Right cardiac atrium (tissue), 5 donors: Measurements from ENCODE around the gene SLAMF1. TPM values are rescaled to one million over a fixed set of nuclear protein-coding genes. Genes with fewer than 3 reads are reported as not detected.
"Not testable (repeated sequence)": the region's sequence is repeated elsewhere in the genome, so short reads cannot be mapped to it uniquely, and the experiment has no call there.

Source experiments
- ATAC-seq, 2 donors: fragments of 200-7000 bp; cut with Tn5 transposase; one replicate each; pipeline versions ENCODE4 v1.8.0 to v1.9.1; 2020; ENCODE audit warnings: moderate library complexity in 2 of 2, mild to moderate bottlenecking in 1 of 2
- DNase-seq, 3 donors: peaks; one replicate each; pipeline ENCODE4 v3.0.0-alpha.2; 2020
- H3K27ac ChIP-seq: one replicate; pipeline ENCODE4 v1.5.1; 2013; ENCODE audit warnings: mild to moderate bottlenecking, low read length, control low read depth, moderate library complexity
- H3K27me3 ChIP-seq: one replicate; pipeline ENCODE4 v1.6.1; 2013; ENCODE audit not compliant: control insufficient read depth, insufficient read depth
- H3K4me1 ChIP-seq: one replicate; pipeline ENCODE4 v1.6.1; 2013; ENCODE audit warnings: low read length; ENCODE audit not compliant: control insufficient read depth, insufficient read depth
- H3K4me3 ChIP-seq: one replicate; pipeline ENCODE4 v1.5.1; 2013; ENCODE audit warnings: low read length, control low read depth
- H3K9me3 ChIP-seq: one replicate; pipeline ENCODE4 v1.6.1; 2013; ENCODE audit warnings: low read length; ENCODE audit not compliant: control insufficient read depth
- WGBS: extraction: QIAGEN DNeasy Blood & Tissue Kit; methylation state at CpG from one replicate; pipeline ENCODE4 v1.1.7; 2013; 5-methylcytosine and 5-hydroxymethylcytosine counted together
- intact Hi-C, 4 donors: fragments of 100-400 bp; cut with DNase I; formaldehyde crosslinking; loops; one replicate each; pipeline versions ENCODE4 v1.11.0 to v1.14.0; 2022 to 2023
- polyA plus RNA-seq: library from polyadenylated mRNA; stranded (reverse); fragments of 200-250 nt; gene quantifications from one replicate; pipeline ENCODE4 v1.2.3, GENCODE V29; 2013
- total RNA-seq, 4 donors: library from RNA; stranded (reverse); fragmentation: NEBNext Ultra II Directional; extraction: Animal tissue kit (Norgen Biotek cat#: 25700); gene quantifications; one replicate each; pipeline ENCODE4 v1.2.1, GENCODE V29; 2021
- donor health status: healthy with polysubstance abuse.
- donor health status: DM: no; HTN: yes; CAD: no.
- donor health status: DM: no; HTN: no; CAD: no.
- donor health status: DM: no; HTN: yes; CAD: no; lungs with severe emphysema.
- donor health status: DM: yes; HTN: yes; CAD: no.

The SLAMF1 gene
- total and polyA plus RNA-seq, 5 donors, result 0.18 to 0.46 (median 0.31) TPM

- Histone ChIP-seq H3K27ac (no peak overlapping the region), H3K4me1 (no peaks in the 10 kb centered on the region), H3K9me3 (no peaks in the 10 kb centered on the region), H3K4me3 (no peak overlapping the region), H3K27me3 (no peaks in the 10 kb centered on the region)
- ATAC-seq (peak in 1 of 2 donors; percentile 19), DNase-seq (no peak)
- 96% methylated on average over 1 of the region's 1 CpG for WGBS
- intact Hi-C loops, result loop anchor here in 3 of 4 donors (2.0 kb wide), 2 partner anchors 177 to 179 kb away; no protein-coding TSS in a partner anchor
These were observed 39.2 kb downstream of the SLAMF1 start for GRCh38 chr1:160607672-160608032.

- Histone ChIP-seq H3K9me3 (no peaks in the 10 kb centered on the region), H3K27ac (no peak overlapping the region), H3K27me3 (no peaks in the 10 kb centered on the region), H3K4me3 (no peak overlapping the region), H3K4me1 (no peaks in the 10 kb centered on the region)
- intact Hi-C loops, result loop anchor here in 2 of 4 donors (2.0 kb wide), 1 partner anchor 178 kb away; no protein-coding TSS in a partner anchor
- WGBS, result 36% methylated on average over 3 of the region's 3 CpGs
- ATAC-seq, result peak; percentile 83 to 93
- DNase-seq, result no peak
These were observed 39.7 kb downstream of the SLAMF1 start for GRCh38 chr1:160607011-160607671.

- Histone ChIP-seq H3K27me3 (no peaks in the 10 kb centered on the region), H3K4me1 (no peaks in the 10 kb centered on the region), H3K4me3 (no peak overlapping the region), H3K9me3 (no peaks in the 10 kb centered on the region), H3K27ac (no peak overlapping the region)
- ATAC-seq, result no peak
- DNase-seq, result no peak
- 69% methylated on average over 1 of the region's 1 CpG for WGBS
- intact Hi-C loops, result loop anchor here in 2 of 4 donors (2.0 kb wide), 1 partner anchor 178 kb away; no protein-coding TSS in a partner anchor
These were observed 40.2 kb downstream of the SLAMF1 start for GRCh38 chr1:160606611-160607010.

GRCh38 chr1:160605792-160606479 is 40.9 kb downstream of the SLAMF1 start:
- no peak overlapping the region for H3K4me3 ChIP-seq
- H3K4me1 ChIP-seq, result no peaks in the 10 kb centered on the region
- intact Hi-C loops, result loop anchor here in 2 of 4 donors (2.0 kb wide), 1 partner anchor 177 kb away; no protein-coding TSS in a partner anchor
- 75% methylated on average over 4 of the region's 4 CpGs for WGBS
- no peak overlapping the region for H3K27ac ChIP-seq
- no peaks in the 10 kb centered on the region for H3K9me3 ChIP-seq
- DNase-seq, result no peak
- no peaks in the 10 kb centered on the region for H3K27me3 ChIP-seq
- no peak for ATAC-seq

- ATAC-seq, result no peak
- DNase-seq, result no peak
- WGBS, result 81% methylated on average over 2 of the region's 2 CpGs
- intact Hi-C loops, result no loop called here
- Histone ChIP-seq H3K4me3 (no peak overlapping the region), H3K27ac (no peak overlapping the region), H3K9me3 (no peaks in the 10 kb centered on the region), H3K4me1 (no peaks in the 10 kb centered on the region), H3K27me3 (no peaks in the 10 kb centered on the region)
These were observed 41.6 kb downstream of the SLAMF1 start for GRCh38 chr1:160605205-160605604.

- Histone ChIP-seq H3K27me3 (no peaks in the 10 kb centered on the region), H3K9me3 (no peaks in the 10 kb centered on the region), H3K4me3 (no peak overlapping the region), H3K4me1 (no peaks in the 10 kb centered on the region), H3K27ac (no peak overlapping the region)
- WGBS, result 79% methylated on average over 2 of the region's 2 CpGs
- intact Hi-C loops, result no loop called here
- DNase-seq, result no peak
- ATAC-seq, result no peak
These were observed 49.1 kb downstream of the SLAMF1 start for GRCh38 chr1:160597705-160598104.

GRCh38 chr1:160597051-160597450 is 49.8 kb downstream of the SLAMF1 start:
- DNase-seq, result no peak
- no peak for ATAC-seq
- 88% methylated on average over 1 of the region's 1 CpG for WGBS
- Histone ChIP-seq H3K4me3 (no peak overlapping the region), H3K4me1 (no peaks in the 10 kb centered on the region), H3K9me3 (no peaks in the 10 kb centered on the region), H3K27ac (no peak overlapping the region), H3K27me3 (no peaks in the 10 kb centered on the region)
- intact Hi-C loops, result no loop called here

- H3K4me3 ChIP-seq, result no peak overlapping the region
- H3K27me3 ChIP-seq, result peaks cover 3% of the 10 kb centered on the region
- DNase-seq, result no peak
- no peak overlapping the region for H3K27ac ChIP-seq
- intact Hi-C loops, result no loop called here
- no peaks in the 10 kb centered on the region for H3K4me1 ChIP-seq
- ATAC-seq, result no peak
- 87% methylated on average over 1 of the region's 1 CpG for WGBS
- H3K9me3 ChIP-seq, result no peaks in the 10 kb centered on the region
These were observed 56.4 kb downstream of the SLAMF1 start for GRCh38 chr1:160590488-160590887.

GRCh38 chr1:160588468-160588867 is 58.4 kb downstream of the SLAMF1 start:
- Histone ChIP-seq H3K27me3 (peaks cover 3% of the 10 kb centered on the region), H3K4me1 (no peaks in the 10 kb centered on the region), H3K9me3 (no peaks in the 10 kb centered on the region), H3K27ac (no peak overlapping the region), H3K4me3 (no peak overlapping the region)
- ATAC-seq (no peak), DNase-seq (no peak)
- 78% methylated on average over 6 of the region's 6 CpGs for WGBS
- intact Hi-C loops, result no loop called here

- DNase-seq (no peak), ATAC-seq (no peak)
- no peaks in the 10 kb centered on the region for H3K9me3 ChIP-seq
- intact Hi-C loops, result no loop called here
- 71% methylated on average over 1 of the region's 1 CpG for WGBS
- no peaks in the 10 kb centered on the region for H3K27me3 ChIP-seq
- H3K4me3 ChIP-seq, result no peak overlapping the region
- no peak overlapping the region for H3K27ac ChIP-seq
- H3K4me1 ChIP-seq, result no peaks in the 10 kb centered on the region
These were observed 62.1 kb downstream of the SLAMF1 start for GRCh38 chr1:160584784-160585183.

GRCh38 chr1:160582976-160583375 is 63.9 kb downstream of the SLAMF1 start:
- DNase-seq, H3K9me3 ChIP-seq, H3K4me3 ChIP-seq, H3K27me3 ChIP-seq, intact Hi-C loops, ATAC-seq, H3K4me1 ChIP-seq, H3K27ac ChIP-seq: not testable (repeated sequence)
- WGBS, result 81% methylated on average over 2 of the region's 2 CpGs
